NT2/D1 (cell line): ENCODE results near the gene TGFBR3.

Experiments
- SUZ12 ChIP-seq: IDR thresholded peaks from 2 replicates; pipeline ENCODE4 v1.6.1; 2011; ENCODE audit not compliant: insufficient read length, insufficient read depth; ENCODE audit errors: extremely low read depth
- YY1 ChIP-seq: IDR thresholded peaks from 2 replicates; pipeline ENCODE4 v1.6.1; 2011; ENCODE audit not compliant: insufficient read length, insufficient read depth
- ZNF274 ChIP-seq: IDR thresholded peaks from 2 replicates; pipeline ENCODE4 v1.6.1; 2011; ENCODE audit warnings: mild to moderate bottlenecking, low read depth, low read length

DNA sequence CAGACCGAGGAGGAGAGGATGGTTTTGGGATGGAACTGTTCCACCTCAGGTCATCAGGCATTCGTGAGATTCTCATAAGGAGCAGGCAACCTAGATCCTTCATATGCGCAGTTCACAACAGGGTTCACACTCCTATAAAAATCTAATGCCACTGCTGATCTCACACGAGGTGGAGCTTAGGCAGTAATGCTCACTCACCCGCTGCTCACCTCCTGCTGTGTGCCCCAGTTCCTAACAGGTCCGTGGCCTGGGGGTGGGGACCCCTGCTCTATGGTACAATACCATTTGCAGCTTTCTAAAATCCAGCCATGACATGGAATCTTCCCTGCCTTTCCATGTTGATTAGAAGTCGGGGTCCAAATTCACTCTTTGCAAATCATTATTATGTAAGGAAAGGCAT, 72.1 kb downstream of the TGFBR3 start:
- TF ChIP-seq ZNF274 (no peak), YY1 (no peak), SUZ12 (no peak)
